ENCODE results near the gene UPF3A.

UPF3A gene

GRCh38 chr13:114266241-114266640 lies 15.2 kb upstream of the UPF3A start:
- TF ChIP-seq CTCF (IDR thresholded peaks at IDR 0.05; ENCODE audit: low read depth, low read length): no peak
- Histone ChIP-seq H3K9me3 (ENCODE audit: severe bottlenecking) (no peaks in the 10 kb centered on the region), H3K36me3 (peaks cover 90% of the 10 kb centered on the region), H3K4me3 (ENCODE audit: low read depth, low read length) (no peak overlapping the region), H3K27ac (no peak overlapping the region), H3K27me3 (ENCODE audit: insufficient read depth, low read depth, severe bottlenecking) (no peaks in the 10 kb centered on the region)
- no peak for DNase-seq

- Histone ChIP-seq H3K4me3 (ENCODE audit: low read depth, low read length) (no peak overlapping the region), H3K9me3 (ENCODE audit: severe bottlenecking) (no peaks in the 10 kb centered on the region), H3K27me3 (ENCODE audit: insufficient read depth, low read depth, severe bottlenecking) (no peaks in the 10 kb centered on the region), H3K36me3 (peaks cover 89% of the 10 kb centered on the region), H3K27ac (no peak overlapping the region)
- TF ChIP-seq CTCF (IDR thresholded peaks at IDR 0.05; ENCODE audit: low read depth, low read length): no peak
- no peak for DNase-seq
Measured at GRCh38 chr13:114268344-114269280, 12.8 kb upstream of the UPF3A start.

- Histone ChIP-seq H3K27me3 (ENCODE audit: insufficient read depth, low read depth, severe bottlenecking) (no peaks in the 10 kb centered on the region), H3K36me3 (peaks cover 83% of the 10 kb centered on the region), H3K4me3 (ENCODE audit: low read depth, low read length) (no peak overlapping the region), H3K9me3 (ENCODE audit: severe bottlenecking) (no peaks in the 10 kb centered on the region), H3K27ac (no peak overlapping the region)
- no peak for DNase-seq
- TF ChIP-seq CTCF (IDR thresholded peaks at IDR 0.05; ENCODE audit: low read depth, low read length): no peak
Measured at GRCh38 chr13:114269281-114269770, 12.1 kb upstream of the UPF3A start.

- no peak for TF ChIP-seq CTCF (IDR thresholded peaks at IDR 0.05; ENCODE audit: low read depth, low read length)
- Histone ChIP-seq H3K27me3 (ENCODE audit: insufficient read depth, low read depth, severe bottlenecking) (no peaks in the 10 kb centered on the region), H3K27ac (no peak overlapping the region), H3K9me3 (ENCODE audit: severe bottlenecking) (no peaks in the 10 kb centered on the region), H3K4me3 (ENCODE audit: low read depth, low read length) (no peak overlapping the region), H3K36me3 (peaks cover 79% of the 10 kb centered on the region)
- DNase-seq: no peak
Measured at GRCh38 chr13:114272977-114273376, 8.4 kb upstream of the UPF3A start.

- Histone ChIP-seq H3K36me3 (peaks cover 56% of the 10 kb centered on the region), H3K27ac (no peak overlapping the region), H3K4me3 (ENCODE audit: low read depth, low read length) (no peak overlapping the region), H3K27me3 (ENCODE audit: insufficient read depth, low read depth, severe bottlenecking) (no peaks in the 10 kb centered on the region), H3K9me3 (ENCODE audit: severe bottlenecking) (no peaks in the 10 kb centered on the region)
- DNase-seq: no peak
- TF ChIP-seq CTCF (IDR thresholded peaks at IDR 0.05; ENCODE audit: low read depth, low read length): no peak
Measured at GRCh38 chr13:114275304-114275703, 6.1 kb upstream of the UPF3A start.

Data from WERI-Rb-1 (cell line).